ENCODE data around the gene MRPS34. TPM values are rescaled to one million over a fixed set of nuclear protein-coding genes. Genes with fewer than 3 reads are reported as not detected.

The MRPS34 gene
- total and polyA plus RNA-seq, 9 of the 15 experiments (the other 6 are each of a cell fraction or from before 2014, with no cell fraction given) = 5.2 to 334 (median 92.8) TPM

DNA sequence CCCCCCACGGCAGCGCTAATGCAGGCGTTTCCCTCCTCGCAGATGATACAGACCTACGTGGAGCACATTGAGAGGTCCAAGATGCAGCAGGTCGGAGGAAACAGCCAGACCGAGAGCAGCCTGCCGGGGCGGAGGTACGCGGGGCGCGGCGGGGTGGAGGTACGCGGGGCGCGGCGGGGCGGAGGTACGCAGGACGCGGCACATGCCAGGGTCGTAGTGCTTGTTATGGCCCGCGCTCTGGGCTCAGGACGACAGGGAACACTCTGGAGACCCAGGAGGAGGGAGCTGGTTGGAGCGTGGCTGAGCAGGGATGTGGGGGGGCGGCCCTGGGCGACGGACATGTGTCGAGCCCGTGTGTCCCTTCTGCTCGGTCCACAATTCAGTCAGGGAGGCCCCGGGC is 43.5 kb downstream of the MRPS34 start:
- in situ Hi-C loops (cut with MboI) (no loop called here), intact Hi-C loops (cut with micrococcal nuclease) (no loop called here)
- no peak for TF ChIP-seq RBM25 (IDR thresholded peaks at IDR 0.05; ENCODE audit: low read depth, low read length, severe bottlenecking)
- TF ChIP-seq, protein P1, sequence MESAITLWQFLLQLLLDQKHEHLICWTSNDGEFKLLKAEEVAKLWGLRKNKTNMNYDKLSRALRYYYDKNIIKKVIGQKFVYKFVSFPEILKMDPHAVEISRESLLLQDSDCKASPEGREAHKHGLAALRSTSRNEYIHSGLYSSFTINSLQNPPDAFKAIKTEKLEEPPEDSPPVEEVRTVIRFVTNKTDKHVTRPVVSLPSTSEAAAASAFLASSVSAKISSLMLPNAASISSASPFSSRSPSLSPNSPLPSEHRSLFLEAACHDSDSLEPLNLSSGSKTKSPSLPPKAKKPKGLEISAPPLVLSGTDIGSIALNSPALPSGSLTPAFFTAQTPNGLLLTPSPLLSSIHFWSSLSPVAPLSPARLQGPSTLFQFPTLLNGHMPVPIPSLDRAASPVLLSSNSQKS (CRISPR knock-in tag; IDR thresholded peaks at IDR 0.05) = no peak
- TF ChIP-seq LEF1 (IDR thresholded peaks at IDR 0.05) = no peak
- TF ChIP-seq, protein P2, sequence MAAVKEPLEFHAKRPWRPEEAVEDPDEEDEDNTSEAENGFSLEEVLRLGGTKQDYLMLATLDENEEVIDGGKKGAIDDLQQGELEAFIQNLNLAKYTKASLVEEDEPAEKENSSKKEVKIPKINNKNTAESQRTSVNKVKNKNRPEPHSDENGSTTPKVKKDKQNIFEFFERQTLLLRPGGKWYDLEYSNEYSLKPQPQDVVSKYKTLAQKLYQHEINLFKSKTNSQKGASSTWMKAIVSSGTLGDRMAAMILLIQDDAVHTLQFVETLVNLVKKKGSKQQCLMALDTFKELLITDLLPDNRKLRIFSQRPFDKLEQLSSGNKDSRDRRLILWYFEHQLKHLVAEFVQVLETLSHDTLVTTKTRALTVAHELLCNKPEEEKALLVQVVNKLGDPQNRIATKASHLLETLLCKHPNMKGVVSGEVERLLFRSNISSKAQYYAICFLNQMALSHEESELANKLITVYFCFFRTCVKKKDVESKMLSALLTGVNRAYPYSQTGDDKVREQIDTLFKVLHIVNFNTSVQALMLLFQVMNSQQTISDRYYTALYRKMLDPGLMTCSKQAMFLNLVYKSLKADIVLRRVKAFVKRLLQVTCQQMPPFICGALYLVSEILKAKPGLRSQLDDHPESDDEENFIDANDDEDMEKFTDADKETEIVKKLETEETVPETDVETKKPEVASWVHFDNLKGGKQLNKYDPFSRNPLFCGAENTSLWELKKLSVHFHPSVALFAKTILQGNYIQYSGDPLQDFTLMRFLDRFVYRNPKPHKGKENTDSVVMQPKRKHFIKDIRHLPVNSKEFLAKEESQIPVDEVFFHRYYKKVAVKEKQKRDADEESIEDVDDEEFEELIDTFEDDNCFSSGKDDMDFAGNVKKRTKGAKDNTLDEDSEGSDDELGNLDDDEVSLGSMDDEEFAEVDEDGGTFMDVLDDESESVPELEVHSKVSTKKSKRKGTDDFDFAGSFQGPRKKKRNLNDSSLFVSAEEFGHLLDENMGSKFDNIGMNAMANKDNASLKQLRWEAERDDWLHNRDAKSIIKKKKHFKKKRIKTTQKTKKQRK (IDR thresholded peaks at IDR 0.05; ENCODE audit: borderline replicate concordance, low read depth, low read length) = no peak
- no peak for TF ChIP-seq FOXJ3 (CRISPR knock-in tag; IDR thresholded peaks at IDR 0.05)
- TF ChIP-seq ZNF583 (CRISPR knock-in tag; IDR thresholded peaks at IDR 0.05) = no peak
- no peak for TF ChIP-seq TCF7 (IDR thresholded peaks at IDR 0.05; ENCODE audit: borderline replicate concordance)
- TF ChIP-seq CREM (IDR thresholded peaks at IDR 0.05; ENCODE audit: low read depth) = no peak
- no peak for TF ChIP-seq HCFC1 (IDR thresholded peaks at IDR 0.05; ENCODE audit: low read depth, low read length)
- no peak for TF ChIP-seq NR1H2 (CRISPR knock-in tag; IDR thresholded peaks at IDR 0.05)
- TF ChIP-seq, protein P3, sequence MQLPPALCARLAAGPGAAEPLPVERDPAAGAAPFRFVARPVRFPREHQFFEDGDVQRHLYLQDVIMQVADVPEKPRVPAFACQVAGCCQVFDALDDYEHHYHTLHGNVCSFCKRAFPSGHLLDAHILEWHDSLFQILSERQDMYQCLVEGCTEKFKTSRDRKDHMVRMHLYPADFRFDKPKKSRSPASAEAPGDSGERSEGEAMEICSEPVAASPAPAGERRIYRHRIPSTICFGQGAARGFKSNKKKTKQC (CRISPR knock-in tag; IDR thresholded peaks at IDR 0.05) = no peak
- no peak for TF ChIP-seq C11orf30 (IDR thresholded peaks at IDR 0.05; ENCODE audit: low read depth)
- no peak for TF ChIP-seq BRCA1 (IDR thresholded peaks at IDR 0.05)
- no peak for TF ChIP-seq BRCA1 (CRISPR knock-in tag; IDR thresholded peaks at IDR 0.05)
- 80% methylated on average over 2 of the region's 35 CpGs for WGBS (ENCODE audit: insufficient coverage, low coverage, missing lambda C conversion rate)
- peaks cover 2% of the 10 kb centered on the region; the same call in 1 of the 2 replicates for H3K9me3 ChIP-seq (replicated peaks; ENCODE audit: control insufficient read depth, insufficient read depth, low read depth, low read length)
- peaks cover 67% of the 10 kb centered on the region; the same call in 2 of the 3 replicates for H3K36me3 ChIP-seq (ENCODE audit: control insufficient read depth, insufficient read depth, low read length)
- H3K4me1 ChIP-seq (replicated peaks in 1 of 2; ENCODE audit: control insufficient read depth in 2 of 2, insufficient read depth in 2 of 2, low read length in 2 of 2) = peaks cover 0 to 17% of the 10 kb centered on the region in 2 experiments; a peak in 2 of 5 replicates
- H2AFZ ChIP-seq (ENCODE audit: low read depth, low read length) = no peak overlapping the region
- no peak overlapping the region for H3K4me3 ChIP-seq
- no peak overlapping the region for H3K9ac ChIP-seq (ENCODE audit: insufficient read depth in 1 of 2, low read depth in 2 of 2, low read length in 2 of 2)
- no peaks in the 10 kb centered on the region for H4K20me1 ChIP-seq (replicated peaks; ENCODE audit: control insufficient read depth, insufficient read depth, low read length)
- ChIA-PET CTCF (ENCODE audit: low intra/inter-chr PET ratio) (no interaction called here), POLR2A (no interaction called here)
- ATAC-seq (no peak), DNase-seq (ENCODE audit: extremely low read depth in 1 of 4, low spot score in 3 of 4) (no peak), FAIRE-seq (no peak)
- no peak overlapping the region for H3K4me2 ChIP-seq (ENCODE audit: insufficient read depth, low read length)
- H3K79me2 ChIP-seq (ENCODE audit: control insufficient read depth, insufficient read depth, low read length) = peaks cover 3% of the 10 kb centered on the region
- H3K27ac ChIP-seq (ENCODE audit: extremely low read depth, low read depth, low read length) = no peak overlapping the region
- no TSS peak for BruUV-seq (replicated peaks)
- no peaks in the 10 kb centered on the region for H3K27me3 ChIP-seq (ENCODE audit: control insufficient read depth in 2 of 2, insufficient read depth in 2 of 2, low read length in 2 of 2)
- no peaks in the 10 kb centered on the region for H3K9me1 ChIP-seq (ENCODE audit: control insufficient read depth, insufficient read depth, low read length)
